GM19099 (cell line): Measurements from ENCODE around the gene CNOT8.

Experiments
- POLR2A ChIP-seq: IDR thresholded peaks from 3 replicates; pipeline ENCODE4 v1.6.1; 2011; ENCODE audit warnings: low read depth; ENCODE audit not compliant: insufficient read length; ENCODE audit errors: extremely low read depth

The CNOT8 gene

GRCh38 chr5:154830219-154830595, 28.2 kb upstream of the CNOT8 start:
- TF ChIP-seq POLR2A: no peak

- TF ChIP-seq POLR2A: no peak
These were observed 27.8 kb upstream of the CNOT8 start for GRCh38 chr5:154830596-154830995.

- TF ChIP-seq POLR2A: no peak
These were observed 27.0 kb upstream of the CNOT8 start for GRCh38 chr5:154831451-154831850.

- TF ChIP-seq POLR2A: no peak
These were observed 24.4 kb upstream of the CNOT8 start for GRCh38 chr5:154834053-154834452.

- no peak for TF ChIP-seq POLR2A
These were observed 22.2 kb upstream of the CNOT8 start for GRCh38 chr5:154836225-154836624.

GRCh38 chr5:154837009-154837901, 21.2 kb upstream of the CNOT8 start:
- TF ChIP-seq POLR2A: no peak

- TF ChIP-seq POLR2A: no peak
These were observed 17.8 kb upstream of the CNOT8 start for GRCh38 chr5:154840435-154841272.

GRCh38 chr5:154841273-154841661, 17.2 kb upstream of the CNOT8 start:
- TF ChIP-seq POLR2A: no peak

- TF ChIP-seq POLR2A: no peak
These were observed 15.5 kb upstream of the CNOT8 start for GRCh38 chr5:154842689-154843530.

- no peak for TF ChIP-seq POLR2A
These were observed 13.6 kb upstream of the CNOT8 start for GRCh38 chr5:154844809-154845208.

GRCh38 chr5:154849264-154849785, 9.1 kb upstream of the CNOT8 start:
- TF ChIP-seq POLR2A: no peak

GRCh38 chr5:154849791-154850201, 8.6 kb upstream of the CNOT8 start:
- no peak for TF ChIP-seq POLR2A

GRCh38 chr5:154850255-154851062, 8.0 kb upstream of the CNOT8 start, which contains the start of gene FAXDC2:
Gene FAXDC2, minus strand, starts transcription at chr5:154850603. Its CDS starts 12,425 bp downstream, at chr5:154838178.
- TF ChIP-seq POLR2A: no peak

- TF ChIP-seq POLR2A: no peak
These were observed 7.1 kb upstream of the CNOT8 start for GRCh38 chr5:154851351-154851750.
